Hepatocyte (in vitro differentiated cells): ENCODE results near the gene ETFBKMT. TPM values are rescaled to one million over a fixed set of nuclear protein-coding genes. Genes with fewer than 3 reads are reported as not detected.

Experiments used
- DNase-seq: peaks from one replicate; pipeline ENCODE4 v3.0.0-alpha.2; 2016; ENCODE audit warnings: low spot score
- H2AFZ ChIP-seq: fragments of 200-600 bp; sonication (generic); 2 replicates; pipeline ENCODE4 v1.6.0; 2016; ENCODE audit warnings: antibody characterized with exemption, mild to moderate bottlenecking
- H3K27ac ChIP-seq: fragments of 200-600 bp; sonication (generic); 2 replicates; pipeline ENCODE4 v1.5.1; 2016; ENCODE audit warnings: mild to moderate bottlenecking
- H3K27me3 ChIP-seq: fragments of 200-600 bp; sonication (generic); 2 replicates; pipeline ENCODE4 v1.6.1; 2016
- H3K36me3 ChIP-seq: fragments of 200-600 bp; sonication (generic); replicated peaks from 2 replicates; pipeline ENCODE4 v1.5.1; 2016; ENCODE audit warnings: low read depth; ENCODE audit not compliant: insufficient read depth
- H3K4me1 ChIP-seq: fragments of 200-600 bp; sonication (generic); 2 replicates; pipeline ENCODE4 v1.5.1; 2016; ENCODE audit warnings: mild to moderate bottlenecking, moderate library complexity; ENCODE audit not compliant: insufficient read depth
- H3K4me2 ChIP-seq: fragments of 200-600 bp; sonication (generic); 2 replicates; pipeline ENCODE4 v1.6.0; 2016
- H3K4me3 ChIP-seq: fragments of 200-600 bp; sonication (generic); 2 replicates; pipeline ENCODE4 v1.5.1; 2016; ENCODE audit warnings: mild to moderate bottlenecking
- H3K79me2 ChIP-seq: fragments of 200-600 bp; sonication (generic); 2 replicates; pipeline ENCODE4 v1.6.0; 2017; ENCODE audit warnings: mild to moderate bottlenecking
- H3K9me2 ChIP-seq: fragments of 200-600 bp; sonication (generic); replicated peaks from 2 replicates; pipeline ENCODE4 v1.6.0; 2017; ENCODE audit warnings: mild to moderate bottlenecking; ENCODE audit not compliant: insufficient read depth
- H3K9me3 ChIP-seq: fragments of 200-600 bp; sonication (generic); 2 replicates; pipeline ENCODE4 v1.5.1; 2016; ENCODE audit warnings: low read depth, mild to moderate bottlenecking
- H4K20me1 ChIP-seq: fragments of 200-600 bp; sonication (generic); 2 replicates; pipeline ENCODE4 v1.6.0; 2016; ENCODE audit warnings: mild to moderate bottlenecking; ENCODE audit not compliant: insufficient read depth, poor library complexity, severe bottlenecking
- EZH2 ChIP-seq: fragments of 200-600 bp; sonication (generic); IDR thresholded peaks from 2 replicates; pipeline ENCODE4 v1.6.1; 2016; ENCODE audit warnings: antibody characterized with exemption, mild to moderate bottlenecking, borderline replicate concordance
- EZH2phosphoT487 ChIP-seq: fragments of 200-600 bp; sonication (generic); IDR thresholded peaks from one replicate; pipeline ENCODE4 v1.6.1; 2018; ENCODE audit warnings: antibody characterized with exemption, mild to moderate bottlenecking, low read depth, moderate library complexity; ENCODE audit not compliant: unreplicated experiment, severe bottlenecking
- WGBS: methylation state at CpG from one replicate; pipeline ENCODE4 v1.1.6; 2016; ENCODE audit warnings: low lambda C conversion rate; ENCODE audit errors: missing lambda C conversion rate; 5-methylcytosine and 5-hydroxymethylcytosine counted together
- polyA plus RNA-seq: library from polyadenylated mRNA; unstranded; fragments of >200 nt; fragmentation: Nextera tagmentation; extraction: Ambion mirVana; gene quantifications from 2 replicates; pipeline ENCODE4 v1.2.1, GENCODE V29; 2016
- total RNA-seq: library from RNA; depleted of rRNA; stranded (reverse); fragments of >200 nt; gene quantifications from 2 replicates; pipeline ENCODE4 v1.2.3, GENCODE V29; 2014
- TF ChIP-seq, protein P1 (sequence below): fragments of 200-600 bp; sonication (generic); IDR thresholded peaks from 2 replicates; pipeline ENCODE4 v1.5.1; 2016; ENCODE audit warnings: antibody characterized with exemption, mild to moderate bottlenecking; ENCODE audit not compliant: poor library complexity

ETFBKMT gene
- total and polyA plus RNA-seq, 2 experiments from 2014 or later, result 4.7 to 4.9 TPM

- H3K4me2 ChIP-seq, result no peak overlapping the region
- WGBS, result 94% methylated on average over 12 of the region's 12 CpGs
- TF ChIP-seq, protein P1, sequence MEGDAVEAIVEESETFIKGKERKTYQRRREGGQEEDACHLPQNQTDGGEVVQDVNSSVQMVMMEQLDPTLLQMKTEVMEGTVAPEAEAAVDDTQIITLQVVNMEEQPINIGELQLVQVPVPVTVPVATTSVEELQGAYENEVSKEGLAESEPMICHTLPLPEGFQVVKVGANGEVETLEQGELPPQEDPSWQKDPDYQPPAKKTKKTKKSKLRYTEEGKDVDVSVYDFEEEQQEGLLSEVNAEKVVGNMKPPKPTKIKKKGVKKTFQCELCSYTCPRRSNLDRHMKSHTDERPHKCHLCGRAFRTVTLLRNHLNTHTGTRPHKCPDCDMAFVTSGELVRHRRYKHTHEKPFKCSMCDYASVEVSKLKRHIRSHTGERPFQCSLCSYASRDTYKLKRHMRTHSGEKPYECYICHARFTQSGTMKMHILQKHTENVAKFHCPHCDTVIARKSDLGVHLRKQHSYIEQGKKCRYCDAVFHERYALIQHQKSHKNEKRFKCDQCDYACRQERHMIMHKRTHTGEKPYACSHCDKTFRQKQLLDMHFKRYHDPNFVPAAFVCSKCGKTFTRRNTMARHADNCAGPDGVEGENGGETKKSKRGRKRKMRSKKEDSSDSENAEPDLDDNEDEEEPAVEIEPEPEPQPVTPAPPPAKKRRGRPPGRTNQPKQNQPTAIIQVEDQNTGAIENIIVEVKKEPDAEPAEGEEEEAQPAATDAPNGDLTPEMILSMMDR, result no peak
- no peak for TF ChIP-seq EZH2phosphoT487
- TF ChIP-seq EZH2, result no peak
- no peaks in the 10 kb centered on the region for H3K36me3 ChIP-seq
- no peak for DNase-seq
- H3K27ac ChIP-seq, result no peak overlapping the region
- H3K27me3 ChIP-seq, result no peaks in the 10 kb centered on the region
- H3K4me3 ChIP-seq, result no peak overlapping the region
- H2AFZ ChIP-seq, result no peak overlapping the region
- H3K9me3 ChIP-seq, result no peaks in the 10 kb centered on the region
- no peaks in the 10 kb centered on the region for H3K9me2 ChIP-seq
- no peaks in the 10 kb centered on the region for H3K4me1 ChIP-seq
- no peaks in the 10 kb centered on the region for H4K20me1 ChIP-seq
- no peaks in the 10 kb centered on the region for H3K79me2 ChIP-seq
Measured at GRCh38 chr12:31631809-31632208, 27.7 kb upstream of the ETFBKMT start.

GRCh38 chr12:31633464-31633863 lies 26.0 kb upstream of the ETFBKMT start:
- H3K36me3 ChIP-seq, result no peaks in the 10 kb centered on the region
- H3K4me3 ChIP-seq, result no peak overlapping the region
- DNase-seq, result no peak
- H3K4me1 ChIP-seq, result no peaks in the 10 kb centered on the region
- no peaks in the 10 kb centered on the region for H3K9me3 ChIP-seq
- H3K9me2 ChIP-seq, result no peaks in the 10 kb centered on the region
- H4K20me1 ChIP-seq, result no peaks in the 10 kb centered on the region
- no peak overlapping the region for H2AFZ ChIP-seq
- H3K4me2 ChIP-seq, result no peak overlapping the region
- 86% methylated on average over 4 of the region's 4 CpGs for WGBS
- H3K27me3 ChIP-seq, result no peaks in the 10 kb centered on the region
- no peak for TF ChIP-seq EZH2phosphoT487
- TF ChIP-seq EZH2, result no peak
- TF ChIP-seq, protein P1, result no peak
- no peaks in the 10 kb centered on the region for H3K79me2 ChIP-seq
- no peak overlapping the region for H3K27ac ChIP-seq

DNA sequence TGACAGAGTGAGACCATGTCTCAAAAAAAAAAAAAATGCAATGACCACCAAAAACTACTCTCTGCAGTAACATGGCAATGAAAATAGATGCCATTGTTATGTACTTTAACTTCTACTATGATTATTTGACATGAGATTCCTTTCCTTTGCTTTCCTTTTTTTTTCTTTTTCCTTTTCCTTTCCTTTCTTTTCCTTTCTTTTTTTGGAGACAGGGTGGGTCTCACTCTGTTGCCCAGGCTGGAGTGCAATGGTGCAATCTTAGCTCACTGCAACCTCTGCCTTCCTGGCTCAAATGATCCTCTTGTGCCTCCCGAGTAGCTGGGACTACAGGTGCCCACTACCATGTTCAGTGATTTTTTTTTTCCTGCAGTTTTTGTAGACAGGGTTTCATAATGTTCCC lies 24.9 kb upstream of the ETFBKMT start:
- DNase-seq, result no peak
- no peaks in the 10 kb centered on the region for H3K4me1 ChIP-seq
- TF ChIP-seq EZH2 (no peak), EZH2phosphoT487 (no peak)
- TF ChIP-seq, protein P1, result no peak
- no peaks in the 10 kb centered on the region for H3K36me3 ChIP-seq
- H3K27ac ChIP-seq, result no peak overlapping the region
- H3K4me3 ChIP-seq, result no peak overlapping the region
- H3K79me2 ChIP-seq, result no peaks in the 10 kb centered on the region
- no peaks in the 10 kb centered on the region for H4K20me1 ChIP-seq
- H2AFZ ChIP-seq, result no peak overlapping the region
- H3K9me3 ChIP-seq, result no peaks in the 10 kb centered on the region
- no peak overlapping the region for H3K4me2 ChIP-seq
- WGBS, result 80% methylated on average over 1 of the region's 1 CpG
- no peaks in the 10 kb centered on the region for H3K27me3 ChIP-seq
- no peaks in the 10 kb centered on the region for H3K9me2 ChIP-seq
